Gastrocnemius medialis (tissue), 4 donors: Measurements from ENCODE around the gene ARHGAP9. TPM values are rescaled to one million over a fixed set of nuclear protein-coding genes. Genes with fewer than 3 reads are reported as not detected.

ENCODE experiments used
- ATAC-seq, 2 donors: fragments of 150-250 bp; one replicate each; pipeline ENCODE4 v1.9.1; 2016
- DNase-seq, 2 donors: peaks; one replicate each; pipeline ENCODE4 v3.0.0-alpha.2; 2019
- H3K27ac ChIP-seq, 4 donors: fragments of 200-600 bp; sonication (generic); 1 replicate in 1 of 4; 2 replicates in 3 of 4; pipeline ENCODE4 v1.5.1; 2016 to 2018; ENCODE audit warnings: mild to moderate bottlenecking in 2 of 4, moderate library complexity in 1 of 4
- H3K27me3 ChIP-seq, 3 donors: fragments of 200-600 bp; sonication (generic) in 2 of 3; 1 replicate in 1 of 3; 2 replicates in 2 of 3; pipeline versions ENCODE4 v1.5.1 to v1.6.0; 2016 to 2019; ENCODE audit warnings: mild to moderate bottlenecking in 1 of 3, moderate library complexity in 1 of 3
- H3K36me3 ChIP-seq, 2 donors: fragments of 200-600 bp; sonication (generic) in 1 of 2; one replicate each; pipeline ENCODE4 v1.5.1; 2017 to 2018
- H3K4me1 ChIP-seq, 2 donors: fragments of 200-600 bp; sonication (generic) in 1 of 2; one replicate each; pipeline ENCODE4 v1.5.1; 2016 to 2017; ENCODE audit warnings: mild to moderate bottlenecking in 2 of 2
- H3K4me3 ChIP-seq, 4 donors: fragments of 200-600 bp; sonication (generic) in 3 of 4; 1 replicate in 1 of 4; 2 replicates in 3 of 4; pipeline ENCODE4 v1.5.1; 2016 to 2019; ENCODE audit warnings: mild to moderate bottlenecking in 2 of 4
- H3K9me3 ChIP-seq, 3 donors: fragments of 200-600 bp; sonication (generic) in 2 of 3; 1 replicate in 1 of 3; 2 replicates in 2 of 3; pipeline ENCODE4 v1.5.1; 2016 to 2019
- POLR2A ChIP-seq, 2 donors: fragments of 450-650 bp; IDR thresholded peaks; one replicate each; pipeline ENCODE4 v1.6.1; 2017; ENCODE audit warnings: antibody characterized with exemption in 2 of 2, mild to moderate bottlenecking in 2 of 2, moderate library complexity in 2 of 2
- in situ Hi-C, 4 donors: fragments of 200-750 bp; cut with MboI; loops; one replicate each; pipeline versions ENCODE4 v1.15.0 to v1.8.0; 2017; ENCODE audit warnings: low sequenced_read_pairs in 4 of 4
- intact Hi-C: fragments of 100-400 bp; cut with DNase I; formaldehyde crosslinking; loops from one replicate; pipeline ENCODE4 v1.15.1; 2023; ENCODE audit warnings: low total_unique reads
- total RNA-seq, 4 donors: library from RNA; depleted of rRNA; stranded (reverse); fragments of >200 nt; gene quantifications; one replicate each; pipeline versions ENCODE4 v1.1.0 to v1.2.3, GENCODE V29; 2016
- TF ChIP-seq, protein P1 (sequence below), 5 experiments: fragments of 450-650 bp in 3 of 5; fragments of 200-600 bp in 2 of 5; sonication (generic) in 2 of 5; IDR thresholded peaks in 4 of 5; conservative IDR thresholded peaks in 1 of 5; 1 replicate in 4 of 5; 2 replicates in 1 of 5; pipeline ENCODE4 v1.5.1; 2016 to 2019; ENCODE audit warnings: antibody characterized with exemption in 5 of 5, mild to moderate bottlenecking in 3 of 5, moderate library complexity in 3 of 5

ARHGAP9 gene
- total RNA-seq, 4 donors from 2014 or later: 2.7 to 5.1 (median 4.7) TPM

DNA sequence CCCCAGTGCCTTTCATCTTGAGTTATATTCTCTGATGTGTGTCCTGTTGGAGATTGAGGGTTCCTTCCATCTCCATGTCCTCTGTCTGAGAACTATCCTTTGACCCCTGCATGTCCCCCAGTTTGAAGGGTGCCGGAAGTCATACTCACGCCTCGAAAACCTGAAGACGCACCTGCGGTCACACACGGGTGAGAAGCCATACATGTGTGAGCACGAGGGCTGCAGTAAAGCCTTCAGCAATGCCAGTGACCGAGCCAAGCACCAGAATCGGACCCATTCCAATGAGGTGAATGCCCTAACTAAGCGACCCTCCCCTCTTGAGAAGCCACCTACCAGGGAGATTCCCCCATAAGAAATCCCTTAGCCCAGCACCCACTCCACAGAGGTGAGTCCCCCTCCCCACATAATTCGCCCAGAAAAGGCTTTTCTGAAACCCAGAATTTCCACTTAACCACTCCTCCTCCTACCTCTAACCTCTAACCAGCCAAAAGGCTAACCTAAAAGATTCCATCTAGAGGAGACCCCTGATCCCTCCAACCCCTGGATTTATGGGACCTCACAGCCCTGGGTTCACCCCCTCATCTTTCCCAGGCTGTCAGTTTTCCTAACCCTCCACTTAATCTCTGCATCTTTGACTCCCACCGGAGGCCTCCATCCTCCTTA, 12.3 kb downstream of the ARHGAP9 start:
- H3K4me1 ChIP-seq: peaks cover 3 to 6% of the 10 kb centered on the region in 2 donors
- H3K27ac ChIP-seq: no peak overlapping the region
- ATAC-seq: no peak
- no peaks in the 10 kb centered on the region for H3K9me3 ChIP-seq
- no peak overlapping the region for H3K4me3 ChIP-seq
- peaks cover 0 to 9% (median 8%) of the 10 kb centered on the region in 3 donors for H3K27me3 ChIP-seq
- H3K36me3 ChIP-seq: no peaks in the 10 kb centered on the region
- intact Hi-C loops: no loop called here
- TF ChIP-seq, protein P1, sequence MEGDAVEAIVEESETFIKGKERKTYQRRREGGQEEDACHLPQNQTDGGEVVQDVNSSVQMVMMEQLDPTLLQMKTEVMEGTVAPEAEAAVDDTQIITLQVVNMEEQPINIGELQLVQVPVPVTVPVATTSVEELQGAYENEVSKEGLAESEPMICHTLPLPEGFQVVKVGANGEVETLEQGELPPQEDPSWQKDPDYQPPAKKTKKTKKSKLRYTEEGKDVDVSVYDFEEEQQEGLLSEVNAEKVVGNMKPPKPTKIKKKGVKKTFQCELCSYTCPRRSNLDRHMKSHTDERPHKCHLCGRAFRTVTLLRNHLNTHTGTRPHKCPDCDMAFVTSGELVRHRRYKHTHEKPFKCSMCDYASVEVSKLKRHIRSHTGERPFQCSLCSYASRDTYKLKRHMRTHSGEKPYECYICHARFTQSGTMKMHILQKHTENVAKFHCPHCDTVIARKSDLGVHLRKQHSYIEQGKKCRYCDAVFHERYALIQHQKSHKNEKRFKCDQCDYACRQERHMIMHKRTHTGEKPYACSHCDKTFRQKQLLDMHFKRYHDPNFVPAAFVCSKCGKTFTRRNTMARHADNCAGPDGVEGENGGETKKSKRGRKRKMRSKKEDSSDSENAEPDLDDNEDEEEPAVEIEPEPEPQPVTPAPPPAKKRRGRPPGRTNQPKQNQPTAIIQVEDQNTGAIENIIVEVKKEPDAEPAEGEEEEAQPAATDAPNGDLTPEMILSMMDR (IDR thresholded peaks at IDR 0.05 in 4 of 5, conservative IDR thresholded peaks at IDR 0.05 in 1 of 5): no peak
- TF ChIP-seq POLR2A (IDR thresholded peaks at IDR 0.05): no peak
- in situ Hi-C loops: no loop called here
- no peak for DNase-seq

DNA sequence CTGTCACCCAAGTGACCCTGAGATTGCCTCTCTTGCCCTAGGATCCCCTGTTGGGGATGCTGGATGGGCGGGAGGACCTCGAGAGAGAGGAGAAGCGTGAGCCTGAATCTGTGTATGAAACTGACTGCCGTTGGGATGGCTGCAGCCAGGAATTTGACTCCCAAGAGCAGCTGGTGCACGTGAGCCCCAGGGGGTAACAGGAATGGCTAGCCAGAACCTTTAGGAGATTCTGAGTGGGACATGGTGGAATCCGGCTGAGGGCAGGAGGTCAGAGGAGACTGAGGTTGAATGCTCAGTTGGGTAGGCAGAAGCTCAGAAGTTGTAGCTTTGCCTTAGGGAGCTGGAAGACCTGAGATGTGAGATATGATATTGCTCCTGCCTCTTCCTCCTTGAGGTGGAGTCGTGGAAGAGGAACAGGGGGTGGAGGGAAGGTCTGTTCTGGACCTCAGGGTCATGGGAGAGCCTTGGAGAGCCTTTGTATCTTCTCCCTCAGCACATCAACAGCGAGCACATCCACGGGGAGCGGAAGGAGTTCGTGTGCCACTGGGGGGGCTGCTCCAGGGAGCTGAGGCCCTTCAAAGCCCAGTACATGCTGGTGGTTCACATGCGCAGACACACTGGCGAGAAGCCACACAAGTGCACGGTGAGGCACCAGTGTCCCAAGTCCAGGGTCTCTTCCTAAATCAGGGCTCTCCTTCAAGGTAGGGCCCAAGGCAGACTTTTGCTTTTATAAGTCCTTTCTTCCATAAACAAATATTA, 13.7 kb downstream of the ARHGAP9 start:
- Histone ChIP-seq H3K36me3 (no peaks in the 10 kb centered on the region), H3K9me3 (no peaks in the 10 kb centered on the region), H3K4me1 (peaks cover 9 to 19% of the 10 kb centered on the region in 2 donors), H3K27me3 (peaks cover 8 to 13% (median 12%) of the 10 kb centered on the region in 3 donors), H3K4me3 (no peak overlapping the region), H3K27ac (no peak overlapping the region)
- ATAC-seq: no peak
- in situ Hi-C loops: no loop called here
- DNase-seq: no peak
- TF ChIP-seq, protein P1 (IDR thresholded peaks at IDR 0.05 in 4 of 5, conservative IDR thresholded peaks at IDR 0.05 in 1 of 5): no peak
- intact Hi-C loops: no loop called here

DNA sequence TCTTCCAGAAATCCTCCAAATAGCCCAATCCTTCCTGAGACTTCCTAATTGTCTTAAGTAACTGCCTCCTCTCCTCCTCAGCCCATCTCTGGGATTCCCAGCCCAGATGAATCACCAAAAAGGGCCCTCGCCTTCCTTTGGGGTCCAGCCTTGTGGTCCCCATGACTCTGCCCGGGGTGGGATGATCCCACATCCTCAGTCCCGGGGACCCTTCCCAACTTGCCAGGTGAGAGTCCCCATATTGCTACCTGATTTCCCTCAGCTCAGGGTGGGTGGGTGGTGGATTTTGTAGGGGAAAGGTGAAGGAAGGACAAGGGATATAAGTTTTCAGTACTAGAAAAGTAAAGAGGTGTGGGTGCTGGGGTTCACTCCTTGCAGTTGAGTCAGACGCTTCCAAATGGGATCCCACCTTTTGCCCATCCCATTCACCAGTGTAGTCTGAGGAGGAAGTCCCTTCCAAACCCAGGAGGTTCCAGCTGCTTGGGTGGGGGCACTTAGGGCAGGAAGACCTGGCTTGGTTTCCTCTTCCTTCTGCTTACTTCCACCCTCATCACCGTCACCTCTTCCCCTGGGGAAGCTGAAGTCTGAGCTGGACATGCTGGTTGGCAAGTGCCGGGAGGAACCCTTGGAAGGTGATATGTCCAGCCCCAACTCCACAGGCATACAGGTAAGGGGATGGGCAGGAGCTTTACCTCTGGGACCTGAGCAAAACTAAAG, 14.5 kb downstream of the ARHGAP9 start:
- no peak for ATAC-seq

DNA sequence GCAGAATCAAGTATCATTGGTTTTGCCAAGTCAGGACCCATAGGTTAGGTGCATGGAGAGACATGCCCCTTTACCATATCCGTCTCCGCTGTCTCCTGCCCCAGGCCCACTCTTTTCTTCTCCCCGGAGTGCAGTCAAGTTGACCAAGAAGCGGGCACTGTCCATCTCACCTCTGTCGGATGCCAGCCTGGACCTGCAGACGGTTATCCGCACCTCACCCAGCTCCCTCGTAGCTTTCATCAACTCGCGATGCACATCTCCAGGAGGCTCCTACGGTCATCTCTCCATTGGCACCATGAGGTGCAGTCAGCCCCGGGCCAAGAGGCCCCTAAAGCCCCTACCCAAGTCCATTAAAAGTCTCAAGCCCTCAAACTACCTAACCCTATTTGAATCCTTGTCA, 15.1 kb downstream of the ARHGAP9 start:
- H3K4me3 ChIP-seq: no peak overlapping the region
- TF ChIP-seq POLR2A (IDR thresholded peaks at IDR 0.05): no peak
- TF ChIP-seq, protein P1 (IDR thresholded peaks at IDR 0.05 in 4 of 5, conservative IDR thresholded peaks at IDR 0.05 in 1 of 5): no peak
- no peak for DNase-seq
- H3K27me3 ChIP-seq: peaks cover 14 to 19% (median 18%) of the 10 kb centered on the region in 3 donors
- peaks cover 12 to 30% of the 10 kb centered on the region in 2 donors for H3K4me1 ChIP-seq
- intact Hi-C loops: no loop called here
- H3K27ac ChIP-seq: no peak overlapping the region
- no peak for ATAC-seq
- H3K36me3 ChIP-seq: no peaks in the 10 kb centered on the region
- in situ Hi-C loops: no loop called here
- H3K9me3 ChIP-seq: no peaks in the 10 kb centered on the region

More for the DNA sequence above, 14.5 kb downstream of the ARHGAP9 start:
- H3K4me1 ChIP-seq: peaks cover 12 to 25% of the 10 kb centered on the region in 2 donors
- peaks cover 14 to 15% (median 14%) of the 10 kb centered on the region in 3 donors for H3K27me3 ChIP-seq
- H3K4me3 ChIP-seq: no peak overlapping the region
- DNase-seq: no peak
- intact Hi-C loops (no loop called here), in situ Hi-C loops (no loop called here)
- H3K27ac ChIP-seq: no peak overlapping the region
- H3K9me3 ChIP-seq: no peaks in the 10 kb centered on the region
- H3K36me3 ChIP-seq: no peaks in the 10 kb centered on the region
- TF ChIP-seq, protein P1 (IDR thresholded peaks at IDR 0.05 in 4 of 5, conservative IDR thresholded peaks at IDR 0.05 in 1 of 5): no peak
- no peak for TF ChIP-seq POLR2A (IDR thresholded peaks at IDR 0.05)
